Neural cell (in vitro differentiated cells): Measurements from ENCODE around the gene PRKAG2.

Source experiments
- CTCF ChIP-seq: fragments of 450-650 bp; IDR thresholded peaks from 2 replicates; pipeline ENCODE4 v1.5.1; 2014; ENCODE audit warnings: antibody characterized with exemption, mild to moderate bottlenecking, moderate library complexity; ENCODE audit not compliant: poor library complexity, severe bottlenecking
- EZH2 ChIP-seq: fragments of 200-600, 300-800 bp; shearing (Covaris generic), sonication (generic); IDR thresholded peaks from 2 replicates; pipeline ENCODE4 v1.6.1; 2014; ENCODE audit warnings: antibody characterized with exemption, low read length, borderline replicate concordance, mild to moderate bottlenecking; ENCODE audit not compliant: insufficient read depth, poor library complexity, severe bottlenecking
- POLR2AphosphoS5 ChIP-seq: IDR thresholded peaks from 2 replicates; pipeline ENCODE4 v1.6.1; 2012
- RAD21 ChIP-seq: fragments of 450-650 bp; conservative IDR thresholded peaks from 2 replicates; pipeline ENCODE4 v1.6.1; 2014; ENCODE audit warnings: antibody characterized with exemption, mild to moderate bottlenecking, moderate library complexity
- TAF1 ChIP-seq: IDR thresholded peaks from 2 replicates; pipeline ENCODE4 v1.6.1; 2012; ENCODE audit warnings: low read depth

- TF ChIP-seq EZH2 (no peak), CTCF (no peak), POLR2AphosphoS5 (no peak), RAD21 (no peak), TAF1 (no peak)
Measured at GRCh38 chr7:151925446-151926335, 48.8 kb upstream of the PRKAG2 start.
